ENCODE data around the gene C17orf100.
"Not testable (repeated sequence)": the region's sequence is repeated elsewhere in the genome, so short reads cannot be mapped to it uniquely, and the experiment has no call there.

Gene C17orf100

DNA sequence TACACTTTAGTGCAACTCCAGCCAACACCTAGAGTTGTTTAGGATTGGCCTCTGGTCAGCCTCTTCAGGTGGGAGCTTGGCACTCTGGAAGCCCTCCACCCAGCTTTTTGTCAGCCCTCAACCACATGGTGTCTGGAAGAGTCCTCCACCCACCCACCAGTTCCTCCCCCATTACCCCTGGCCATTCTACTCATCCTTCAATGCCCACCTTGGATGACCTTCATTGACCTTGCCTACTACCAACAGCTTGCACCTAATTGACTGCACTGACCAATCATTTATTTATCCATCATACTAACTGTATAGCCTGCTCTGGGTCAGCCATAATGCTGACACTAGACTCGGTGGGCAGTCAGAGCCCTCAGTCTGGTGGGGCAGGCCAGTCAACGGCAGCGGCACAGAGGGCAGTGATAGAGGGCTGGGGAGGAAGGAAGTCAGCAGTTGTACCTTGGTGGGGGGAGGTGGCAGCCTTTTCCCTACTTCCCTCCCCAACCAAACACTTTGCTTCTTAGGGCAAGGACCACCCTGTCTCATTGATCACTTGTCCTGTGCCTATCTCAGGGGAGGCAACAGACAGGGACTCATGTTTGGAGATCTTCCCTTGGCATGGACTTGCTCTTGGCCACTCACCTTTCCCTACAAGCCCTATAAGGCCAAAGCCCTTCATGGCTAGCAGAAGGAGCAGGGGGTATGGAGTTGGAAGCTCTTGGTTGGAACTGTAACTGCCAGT, 32.3 kb downstream of the C17orf100 start:
- H3K27me3 Mint-ChIP-seq: peaks cover 31% of the 10 kb centered on the region
- DNase-seq (no peak), ATAC-seq (no peak)
- H3K9me3 Mint-ChIP-seq: no peaks in the 10 kb centered on the region
- no peaks in the 10 kb centered on the region for H3K36me3 Mint-ChIP-seq (ENCODE audit: low read depth)
- no peaks in the 10 kb centered on the region for H3K4me1 Mint-ChIP-seq
- no peak overlapping the region for H3K4me3 Mint-ChIP-seq
- H3K27ac Mint-ChIP-seq: no peak overlapping the region

DNA sequence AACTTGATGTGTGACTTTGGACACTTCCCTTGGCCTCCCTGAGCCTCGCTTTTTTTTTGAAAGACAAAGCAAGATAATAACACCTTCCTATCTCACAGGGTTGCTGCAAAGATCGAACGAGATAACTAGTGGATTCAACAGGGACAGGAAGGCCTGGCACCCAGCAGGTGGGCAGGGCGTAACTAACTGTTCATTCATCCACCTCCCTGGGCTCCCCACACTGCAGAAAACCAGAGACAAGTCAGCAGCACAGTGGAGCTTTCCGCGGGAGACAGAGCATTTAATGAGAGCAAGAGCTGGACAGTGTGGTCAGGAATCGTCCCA, 32.9 kb downstream of the C17orf100 start:
- Mint-ChIP-seq H3K4me1 (no peaks in the 10 kb centered on the region), H3K4me3 (no peak overlapping the region), H3K27ac (no peak overlapping the region), H3K27me3 (peaks cover 27% of the 10 kb centered on the region), H3K9me3 (no peaks in the 10 kb centered on the region), H3K36me3 (ENCODE audit: low read depth) (no peaks in the 10 kb centered on the region)
- DNase-seq (no peak), ATAC-seq (no peak)

DNA sequence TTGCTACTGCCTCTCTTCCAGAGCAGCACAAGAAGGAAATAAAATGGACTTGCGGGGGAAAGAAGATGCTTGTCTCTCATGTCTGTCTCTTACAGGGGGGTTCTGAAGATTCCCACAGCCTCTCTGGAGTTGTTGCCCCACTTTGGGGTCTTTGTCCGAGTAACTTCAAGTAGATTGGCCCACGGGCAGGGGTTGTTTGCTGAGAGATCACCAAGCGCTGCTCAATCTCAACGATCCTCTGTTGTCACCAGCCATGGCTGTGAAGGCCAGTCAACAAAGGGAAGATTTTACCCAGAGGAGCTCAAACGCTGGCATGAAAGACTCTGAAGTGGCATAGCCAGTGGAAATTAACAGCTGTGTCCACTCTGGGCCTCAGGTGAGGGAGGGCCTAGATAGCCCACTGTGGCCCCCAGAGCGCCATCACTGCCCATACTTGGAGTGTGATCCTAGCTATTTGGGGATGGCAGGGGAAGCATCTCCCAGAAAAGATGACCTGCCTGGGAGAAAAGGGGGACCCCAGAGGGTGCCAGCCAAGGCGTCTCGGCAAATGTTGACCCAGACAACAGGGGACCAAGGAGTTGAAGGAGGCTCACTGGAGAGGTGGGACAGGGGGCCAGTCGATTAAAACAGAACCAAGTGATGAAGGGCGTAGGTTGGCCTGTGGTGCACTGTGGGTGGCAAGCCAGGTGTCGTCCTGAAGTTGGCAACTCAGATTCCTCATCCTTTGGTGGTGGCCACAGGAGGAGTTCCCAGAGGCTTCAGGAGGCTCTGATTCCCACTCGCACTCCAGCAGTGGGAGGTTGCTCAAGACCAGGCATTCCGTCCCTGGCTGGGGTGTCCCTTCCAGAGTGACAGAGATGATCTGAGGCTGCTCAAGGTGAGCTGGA, 33.6 kb downstream of the C17orf100 start:
- H3K4me3 Mint-ChIP-seq: no peak overlapping the region
- no peak overlapping the region for H3K27ac Mint-ChIP-seq
- no peaks in the 10 kb centered on the region for H3K9me3 Mint-ChIP-seq
- no peaks in the 10 kb centered on the region for H3K4me1 Mint-ChIP-seq
- H3K36me3 Mint-ChIP-seq (ENCODE audit: low read depth): no peaks in the 10 kb centered on the region
- ATAC-seq: no peak
- no peak for DNase-seq
- H3K27me3 Mint-ChIP-seq: peaks cover 25% of the 10 kb centered on the region

DNA sequence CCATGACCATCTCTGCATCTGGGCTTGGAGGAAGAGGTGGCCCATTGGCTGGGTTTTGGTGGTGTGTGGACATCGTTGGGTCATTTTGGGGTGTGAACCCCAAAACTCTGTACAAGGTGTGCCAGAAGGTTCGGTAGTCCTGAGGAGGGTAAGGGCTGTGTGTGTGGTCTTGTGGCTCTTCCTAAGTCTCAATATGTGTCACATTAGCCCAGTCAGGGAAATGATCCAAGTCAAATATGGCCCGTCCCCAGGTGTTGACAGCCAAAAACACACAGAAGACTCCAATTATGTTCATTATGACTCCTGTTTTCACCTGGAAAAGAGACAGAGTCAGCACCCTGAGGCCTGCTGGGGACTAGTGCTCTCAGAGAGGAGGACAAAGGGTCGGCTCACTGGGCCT, 34.5 kb downstream of the C17orf100 start:
- DNase-seq: no peak
- H3K4me1 Mint-ChIP-seq: no peaks in the 10 kb centered on the region
- no peaks in the 10 kb centered on the region for H3K36me3 Mint-ChIP-seq (ENCODE audit: low read depth)
- no peaks in the 10 kb centered on the region for H3K9me3 Mint-ChIP-seq
- H3K4me3 Mint-ChIP-seq: no peak overlapping the region
- H3K27ac Mint-ChIP-seq: no peak overlapping the region
- no peak for ATAC-seq
- peaks cover 22% of the 10 kb centered on the region for H3K27me3 Mint-ChIP-seq

DNA sequence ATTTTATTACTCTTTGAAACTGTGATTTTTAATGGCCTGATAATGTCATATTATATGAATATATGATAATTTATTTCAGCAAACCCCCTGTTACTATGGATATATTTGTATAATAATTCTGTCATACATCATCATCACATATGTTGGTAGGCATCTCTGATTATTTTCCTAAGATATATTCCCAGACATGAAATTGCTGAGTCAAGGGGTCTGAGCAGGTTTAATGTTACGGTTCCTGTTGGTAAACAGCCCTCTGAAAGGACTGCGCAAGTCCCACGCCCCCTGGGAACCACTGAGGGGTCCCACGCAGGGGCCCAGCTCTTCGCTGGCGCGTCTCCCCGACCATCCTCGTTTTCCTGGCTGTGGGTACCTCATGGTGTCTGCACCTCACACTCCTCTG, 37.4 kb downstream of the C17orf100 start:
- ATAC-seq (no peak), DNase-seq (no peak)
- peaks cover 21% of the 10 kb centered on the region for H3K27me3 Mint-ChIP-seq
- no peak overlapping the region for H3K27ac Mint-ChIP-seq
- H3K36me3 Mint-ChIP-seq (ENCODE audit: low read depth): no peaks in the 10 kb centered on the region
- no peaks in the 10 kb centered on the region for H3K9me3 Mint-ChIP-seq
- no peaks in the 10 kb centered on the region for H3K4me1 Mint-ChIP-seq
- H3K4me3 Mint-ChIP-seq: no peak overlapping the region

DNA sequence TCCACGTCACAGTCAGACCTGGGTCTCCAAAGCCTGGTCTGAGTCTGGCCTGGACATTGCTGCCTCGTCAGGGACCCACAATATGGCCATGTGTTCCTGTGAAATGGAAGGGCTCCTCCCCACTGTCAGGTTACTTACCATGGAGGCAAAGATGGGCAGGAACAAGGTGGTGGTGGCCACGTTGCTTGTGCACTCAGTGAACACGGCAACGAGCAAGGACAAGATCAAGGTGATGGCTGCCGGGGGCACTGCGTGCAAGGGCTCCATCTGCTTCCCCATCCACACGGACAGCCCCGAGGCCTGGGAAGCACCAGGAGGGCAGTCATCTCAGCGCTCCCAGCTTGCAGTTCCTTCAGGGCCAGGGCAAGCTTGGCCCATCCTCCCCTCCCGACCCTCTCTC, 39.1 kb downstream of the C17orf100 start:
- DNase-seq (no peak), ATAC-seq (no peak)
- Mint-ChIP-seq H3K27ac (no peak overlapping the region), H3K36me3 (ENCODE audit: low read depth) (no peaks in the 10 kb centered on the region), H3K27me3 (peaks cover 20% of the 10 kb centered on the region), H3K4me1 (no peaks in the 10 kb centered on the region), H3K9me3 (no peaks in the 10 kb centered on the region), H3K4me3 (no peak overlapping the region)

DNA sequence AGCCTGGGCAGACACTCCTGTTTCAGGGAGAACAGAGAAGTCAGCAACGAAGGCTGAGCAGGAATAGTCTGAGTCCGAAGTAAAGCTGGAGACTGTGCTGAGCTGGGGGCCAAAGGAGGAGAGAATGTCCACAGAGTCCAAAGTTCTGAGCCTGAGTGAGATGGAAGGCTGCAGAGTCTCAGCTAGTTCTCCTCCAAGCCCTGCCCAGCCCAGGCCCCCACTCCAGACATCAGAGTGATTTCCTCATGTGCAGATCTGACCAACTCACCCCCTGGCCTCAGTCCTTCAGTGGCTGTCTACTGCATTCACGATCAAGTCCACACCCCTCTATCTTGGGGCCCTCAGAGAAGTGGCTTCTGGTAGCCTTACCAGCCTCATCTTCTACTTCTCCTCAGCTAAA, 40.0 kb downstream of the C17orf100 start:
- no peak overlapping the region for H3K4me3 Mint-ChIP-seq
- H3K36me3 Mint-ChIP-seq (ENCODE audit: low read depth): no peaks in the 10 kb centered on the region
- DNase-seq: no peak
- H3K27me3 Mint-ChIP-seq: peaks cover 24% of the 10 kb centered on the region
- no peaks in the 10 kb centered on the region for H3K9me3 Mint-ChIP-seq
- ATAC-seq: no peak
- H3K4me1 Mint-ChIP-seq: no peaks in the 10 kb centered on the region
- no peak overlapping the region for H3K27ac Mint-ChIP-seq

DNA sequence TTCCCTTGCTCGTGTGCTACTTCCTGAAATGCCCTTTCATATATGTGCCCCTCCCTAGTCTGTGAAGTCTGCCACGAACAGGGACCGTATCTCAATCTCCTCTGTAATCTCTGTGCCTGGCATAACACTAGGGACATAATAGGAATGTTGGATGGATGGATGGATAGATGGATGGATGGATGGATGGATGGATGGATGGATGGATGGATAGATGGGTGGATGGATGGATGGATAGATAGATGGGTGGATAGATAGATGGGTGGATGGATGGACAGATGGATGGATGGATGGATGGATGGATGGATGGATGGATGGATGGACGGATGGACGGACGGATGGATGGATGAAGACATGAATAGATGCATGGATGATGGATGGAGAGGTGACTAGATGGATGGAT, 40.4 kb downstream of the C17orf100 start:
- H3K36me3 Mint-ChIP-seq (ENCODE audit: low read depth); ATAC-seq; DNase-seq; H3K9me3 Mint-ChIP-seq; H3K27ac Mint-ChIP-seq; H3K4me3 Mint-ChIP-seq; H3K4me1 Mint-ChIP-seq: not testable (repeated sequence)
- peaks cover 24% of the 10 kb centered on the region for H3K27me3 Mint-ChIP-seq

DNA sequence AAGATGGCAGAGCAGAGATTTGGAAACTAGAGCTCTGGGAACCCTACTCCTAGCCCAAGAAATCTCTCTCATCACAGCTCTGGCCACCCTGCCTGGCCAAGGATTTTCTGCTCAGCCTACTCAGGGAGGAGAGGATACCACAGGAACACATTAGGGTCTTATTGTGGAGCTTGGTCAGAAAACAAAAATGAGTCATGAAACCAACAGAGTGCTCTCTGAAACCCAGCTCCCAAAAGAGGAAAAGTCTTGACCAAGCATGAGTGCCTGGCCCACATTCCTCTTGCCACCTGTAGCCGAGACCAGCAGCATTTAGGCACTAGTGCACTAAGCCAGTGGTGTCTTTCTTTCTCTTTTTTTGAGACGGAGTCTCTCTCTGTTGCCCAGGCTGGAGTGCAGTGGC, 43.5 kb downstream of the C17orf100 start:
- peaks cover 23% of the 10 kb centered on the region for H3K27me3 Mint-ChIP-seq
- no peaks in the 10 kb centered on the region for H3K36me3 Mint-ChIP-seq (ENCODE audit: low read depth)
- DNase-seq: no peak
- no peak overlapping the region for H3K27ac Mint-ChIP-seq
- H3K9me3 Mint-ChIP-seq: no peaks in the 10 kb centered on the region
- no peak overlapping the region for H3K4me3 Mint-ChIP-seq
- H3K4me1 Mint-ChIP-seq: no peaks in the 10 kb centered on the region
- no peak for ATAC-seq

DNA sequence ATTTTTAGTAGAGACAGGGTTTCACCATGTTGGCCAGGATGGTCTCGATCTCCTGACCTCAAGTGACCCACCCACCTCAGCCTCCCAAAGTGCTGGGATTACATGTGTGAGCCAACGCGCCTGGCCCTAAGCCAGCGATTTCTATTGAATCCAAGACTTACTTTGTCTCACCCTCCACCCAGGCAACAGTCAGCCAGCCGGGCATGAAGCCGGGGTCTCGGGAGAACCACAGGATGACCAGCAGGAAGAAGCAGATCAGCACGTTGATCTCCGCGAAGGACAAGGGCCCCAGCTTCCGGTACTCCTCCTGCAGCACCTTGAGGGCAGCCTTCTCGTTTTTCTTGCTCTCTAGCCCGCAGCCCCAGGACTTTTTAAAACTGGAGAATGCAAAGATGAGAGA, 44.0 kb downstream of the C17orf100 start:
- H3K4me1 Mint-ChIP-seq: no peaks in the 10 kb centered on the region
- H3K27me3 Mint-ChIP-seq: peaks cover 20% of the 10 kb centered on the region
- H3K36me3 Mint-ChIP-seq (ENCODE audit: low read depth): no peaks in the 10 kb centered on the region
- H3K27ac Mint-ChIP-seq: no peak overlapping the region
- ATAC-seq: no peak
- no peak for DNase-seq
- H3K4me3 Mint-ChIP-seq: no peak overlapping the region
- H3K9me3 Mint-ChIP-seq: no peaks in the 10 kb centered on the region

DNA sequence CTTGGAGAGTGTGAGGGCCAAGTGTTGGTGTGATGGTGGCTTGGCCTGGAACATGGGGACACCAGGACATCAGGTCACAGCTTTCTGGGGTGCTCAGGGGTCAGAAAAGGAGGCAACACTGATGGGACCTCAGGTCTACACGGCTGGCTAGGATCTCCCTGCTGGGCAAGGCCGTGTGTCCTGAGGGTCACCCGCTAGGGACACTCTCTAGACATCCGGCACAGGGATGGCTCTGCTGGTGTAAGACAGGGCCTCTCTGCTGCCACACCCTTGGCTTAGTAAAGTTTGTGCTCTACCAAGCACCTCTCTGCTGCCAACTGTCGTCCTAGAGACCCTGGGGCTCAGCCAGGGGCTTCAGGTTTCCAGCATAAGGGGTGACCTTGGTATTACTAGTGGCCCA, 45.3 kb downstream of the C17orf100 start:
- ATAC-seq (no peak), DNase-seq (no peak)
- H3K27me3 Mint-ChIP-seq: peaks cover 14% of the 10 kb centered on the region
- H3K4me3 Mint-ChIP-seq: no peak overlapping the region
- H3K4me1 Mint-ChIP-seq: no peaks in the 10 kb centered on the region
- no peaks in the 10 kb centered on the region for H3K36me3 Mint-ChIP-seq (ENCODE audit: low read depth)
- H3K9me3 Mint-ChIP-seq: no peaks in the 10 kb centered on the region
- no peak overlapping the region for H3K27ac Mint-ChIP-seq

DNA sequence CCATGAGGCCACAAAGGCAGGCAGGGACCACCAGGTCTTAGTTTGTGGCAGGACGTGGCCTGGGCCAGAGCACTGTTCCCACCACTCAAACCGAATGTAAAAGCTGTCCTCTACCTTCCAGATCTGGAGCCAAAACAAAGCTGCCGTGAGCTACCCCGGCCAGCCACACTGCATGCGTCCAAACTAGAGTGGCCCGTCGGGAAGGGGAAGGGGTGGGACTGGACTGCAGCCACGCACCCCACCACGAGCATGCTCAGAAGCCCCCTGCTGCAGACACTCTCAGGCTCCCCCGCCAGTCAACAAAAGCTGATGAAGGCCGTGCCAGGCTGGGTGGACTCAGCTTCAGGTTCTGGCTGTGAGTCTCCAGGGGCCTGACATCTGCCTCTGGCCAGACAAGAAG, 46.4 kb downstream of the C17orf100 start:
- no peak overlapping the region for H3K27ac Mint-ChIP-seq
- DNase-seq: no peak
- ATAC-seq: no peak
- no peaks in the 10 kb centered on the region for H3K9me3 Mint-ChIP-seq
- no peaks in the 10 kb centered on the region for H3K36me3 Mint-ChIP-seq (ENCODE audit: low read depth)
- H3K27me3 Mint-ChIP-seq: peaks cover 10% of the 10 kb centered on the region
- no peaks in the 10 kb centered on the region for H3K4me1 Mint-ChIP-seq
- no peak overlapping the region for H3K4me3 Mint-ChIP-seq

DNA sequence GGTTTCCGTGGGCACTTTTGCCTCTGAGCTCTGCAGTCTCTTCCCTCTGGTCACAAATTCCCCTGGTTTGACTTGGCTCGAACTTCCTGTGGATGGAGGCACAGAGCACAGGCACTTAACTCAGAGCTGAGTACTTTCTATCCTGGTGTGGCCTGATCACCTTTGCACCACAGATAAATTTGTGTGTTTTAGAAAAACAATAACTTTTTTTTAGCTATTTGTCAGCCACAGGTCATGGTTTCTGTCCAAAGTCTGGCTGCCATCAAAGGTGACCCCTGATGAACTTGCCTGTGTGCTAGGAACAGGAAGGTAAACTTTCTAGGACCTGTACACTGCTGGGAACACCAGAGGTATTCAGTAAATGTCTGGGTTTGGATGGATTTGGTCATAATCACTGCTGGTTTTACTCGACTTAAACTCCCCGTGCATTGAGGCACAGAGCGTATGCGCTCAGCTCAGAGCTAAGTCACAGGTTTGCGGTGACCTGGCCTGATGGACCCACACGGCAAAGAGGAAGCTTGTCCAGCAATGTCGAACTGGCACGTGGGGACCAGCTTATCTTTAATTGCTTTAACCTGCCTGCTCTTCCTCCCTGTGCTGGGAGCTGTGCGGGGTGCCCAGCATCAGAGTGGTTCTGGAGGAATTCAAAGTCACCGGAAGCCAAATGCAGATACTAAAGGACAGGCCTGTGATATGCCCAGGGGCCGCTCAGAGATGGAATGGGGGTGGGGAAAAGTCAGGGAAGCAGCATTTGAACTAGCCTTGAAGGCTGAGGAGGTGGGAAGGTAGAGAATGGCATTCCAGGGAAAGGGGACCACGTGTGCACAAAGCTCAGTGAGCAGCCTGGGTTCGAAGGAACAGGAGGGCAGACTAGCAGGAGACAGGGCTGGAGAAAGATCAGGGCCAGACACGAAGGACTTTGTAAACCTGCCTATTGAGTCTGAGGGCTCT, 48.7 kb downstream of the C17orf100 start:
- Mint-ChIP-seq H3K36me3 (ENCODE audit: low read depth) (no peaks in the 10 kb centered on the region), H3K27me3 (peaks cover 8% of the 10 kb centered on the region), H3K4me1 (no peaks in the 10 kb centered on the region), H3K27ac (no peak overlapping the region), H3K9me3 (no peaks in the 10 kb centered on the region), H3K4me3 (no peak overlapping the region)
- ATAC-seq: no peak
- DNase-seq: no peak

DNA sequence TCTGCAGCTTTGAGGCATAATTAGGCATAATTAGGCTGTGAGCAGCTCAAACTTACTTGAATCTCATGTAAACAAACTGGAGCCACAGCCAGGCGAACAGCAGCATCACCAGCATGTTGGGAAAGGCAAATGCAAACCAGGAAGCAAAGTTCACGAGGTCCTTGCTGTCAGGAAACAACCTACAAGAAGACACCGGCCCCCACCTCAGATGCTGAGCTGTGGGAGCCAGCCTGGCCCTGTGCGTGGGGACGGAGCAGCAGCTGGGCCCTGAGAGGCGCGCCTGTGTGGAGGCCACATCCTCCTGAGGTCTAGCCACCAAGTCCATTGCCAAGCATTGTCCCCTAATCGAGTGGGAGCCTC, 49.4 kb downstream of the C17orf100 start:
- Mint-ChIP-seq H3K27ac (no peak overlapping the region), H3K27me3 (peaks cover 8% of the 10 kb centered on the region), H3K36me3 (ENCODE audit: low read depth) (no peaks in the 10 kb centered on the region), H3K9me3 (no peaks in the 10 kb centered on the region), H3K4me3 (no peak overlapping the region), H3K4me1 (no peaks in the 10 kb centered on the region)
- ATAC-seq (no peak), DNase-seq (no peak)

DNA sequence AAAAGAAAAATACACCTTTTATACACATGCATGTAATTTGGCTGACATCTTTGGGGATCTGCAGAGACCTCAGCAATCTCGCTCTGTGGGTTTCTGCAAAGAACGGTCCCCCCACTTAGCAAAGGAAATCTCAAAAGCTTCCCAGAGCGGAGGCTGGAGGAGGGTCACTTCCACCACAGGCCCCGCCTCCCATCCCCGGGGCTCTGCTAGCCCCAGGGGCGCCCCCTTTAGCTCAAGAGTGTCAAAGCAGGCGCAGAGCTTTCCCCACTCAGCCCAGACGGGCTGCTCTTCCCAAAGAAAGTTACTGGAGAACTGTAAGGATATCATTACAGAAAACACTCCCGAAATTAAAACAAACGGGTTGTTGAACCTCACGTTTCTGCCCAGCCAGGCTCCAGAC, 50.2 kb downstream of the C17orf100 start:
- Mint-ChIP-seq H3K27me3 (peaks cover 6% of the 10 kb centered on the region), H3K4me1 (no peaks in the 10 kb centered on the region), H3K27ac (no peak overlapping the region), H3K9me3 (no peaks in the 10 kb centered on the region), H3K36me3 (ENCODE audit: low read depth) (no peaks in the 10 kb centered on the region), H3K4me3 (no peak overlapping the region)
- DNase-seq (peak; percentile 64), ATAC-seq (peak; percentile 59)

Data from activated naive CD8-positive, alpha-beta T cell treated with anti-CD3 and anti-CD28 coated beads, Interleukin-2, amount 50 U/mL, for 24 hours (primary cell).